Right atrium auricular region (tissue), 2 donors: Measurements from ENCODE around the gene CRYZL1. TPM values are rescaled to one million over a fixed set of nuclear protein-coding genes. Genes with fewer than 3 reads are reported as not detected.
A peak's percentile ranks its signal among the peaks of the same experiment; 100 is the strongest.

Source experiments
- DNase-seq: peaks from one replicate; pipeline ENCODE4 v3.0.0-alpha.2; 2019; ENCODE audit warnings: low spot score
- H3K27ac ChIP-seq, 2 donors: fragments of 200-600 bp; sonication (generic); 1 replicate in 1 of 2; 2 replicates in 1 of 2; pipeline ENCODE4 v1.5.1; 2016 to 2019
- H3K27me3 ChIP-seq, 2 donors: fragments of 200-600 bp; sonication (generic); one replicate each; pipeline versions ENCODE4 v1.5.1 to v1.6.0; 2017 to 2019
- H3K36me3 ChIP-seq: fragments of 200-600 bp; sonication (generic); one replicate; pipeline ENCODE4 v1.5.1; 2016
- H3K4me1 ChIP-seq, 2 donors: fragments of 200-600 bp; sonication (generic); one replicate each; pipeline versions ENCODE4 v1.5.1 to v1.6.0; 2017 to 2019
- H3K4me3 ChIP-seq, 2 donors: fragments of 200-600 bp; sonication (generic); 1 replicate in 1 of 2; 2 replicates in 1 of 2; pipeline ENCODE4 v1.5.1; 2017 to 2019; ENCODE audit warnings: mild to moderate bottlenecking in 1 of 2, moderate library complexity in 1 of 2
- H3K9me3 ChIP-seq, 2 donors: fragments of 200-600 bp; sonication (generic); one replicate each; pipeline ENCODE4 v1.5.1; 2019
- CTCF ChIP-seq, 2 donors: fragments of 200-600 bp; sonication (generic); IDR thresholded peaks; one replicate each; pipeline ENCODE4 v1.5.1; 2019; ENCODE audit warnings: antibody characterized with exemption in 2 of 2
- total RNA-seq, 2 donors: library from RNA; depleted of rRNA; stranded (reverse); fragments of >200 nt; gene quantifications; one replicate each; pipeline ENCODE4 v1.1.0, GENCODE V29; 2016

Gene CRYZL1
- total RNA-seq, 2 donors from 2014 or later = 19.0 to 27.5 TPM

DNA sequence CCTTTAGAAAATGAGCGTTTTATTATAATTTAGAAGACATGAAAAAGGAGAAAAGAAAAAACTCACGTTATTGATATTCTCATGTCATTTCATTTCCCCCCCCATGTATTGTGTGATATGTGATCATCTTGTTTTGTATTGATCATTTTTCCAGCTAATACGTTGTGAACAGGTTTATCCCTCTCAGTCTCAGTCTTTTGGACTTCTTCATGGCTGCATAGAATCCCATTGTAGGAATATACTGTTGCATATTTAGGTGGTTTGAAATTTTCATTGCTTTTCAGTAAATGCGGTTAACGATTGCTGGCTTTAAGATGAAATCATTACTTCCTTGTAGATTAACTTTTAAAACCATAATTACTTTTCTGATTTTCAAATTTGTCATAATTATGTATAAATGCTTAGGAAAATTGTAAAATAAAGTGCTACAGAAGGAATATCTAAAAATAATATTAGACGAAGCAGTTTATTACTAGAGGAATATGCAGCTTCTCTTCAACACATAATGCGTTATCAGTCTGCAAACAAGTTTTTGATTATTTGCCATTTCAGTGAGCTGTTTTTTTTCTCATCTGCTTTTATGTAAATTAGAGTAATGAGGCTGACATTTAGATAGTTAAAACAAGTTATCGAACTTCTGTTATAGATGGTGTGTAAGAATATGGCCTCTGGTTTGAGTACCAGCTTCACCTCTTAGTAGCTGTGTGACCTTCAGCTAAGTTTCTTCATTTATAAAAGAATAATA is 96.9 kb downstream of the CRYZL1 start:
- no peak for DNase-seq
- H3K27ac ChIP-seq = peak overlapping the region in 1 of 2 donors; percentile 99
- no peak for TF ChIP-seq CTCF (IDR thresholded peaks at IDR 0.05)
- no peaks in the 10 kb centered on the region for H3K9me3 ChIP-seq
- peaks cover 0 to 35% of the 10 kb centered on the region in 2 donors for H3K4me1 ChIP-seq
- H3K4me3 ChIP-seq = peak overlapping the region; percentile 78 to 90
- peaks cover 27% of the 10 kb centered on the region for H3K36me3 ChIP-seq
- no peaks in the 10 kb centered on the region for H3K27me3 ChIP-seq

DNA sequence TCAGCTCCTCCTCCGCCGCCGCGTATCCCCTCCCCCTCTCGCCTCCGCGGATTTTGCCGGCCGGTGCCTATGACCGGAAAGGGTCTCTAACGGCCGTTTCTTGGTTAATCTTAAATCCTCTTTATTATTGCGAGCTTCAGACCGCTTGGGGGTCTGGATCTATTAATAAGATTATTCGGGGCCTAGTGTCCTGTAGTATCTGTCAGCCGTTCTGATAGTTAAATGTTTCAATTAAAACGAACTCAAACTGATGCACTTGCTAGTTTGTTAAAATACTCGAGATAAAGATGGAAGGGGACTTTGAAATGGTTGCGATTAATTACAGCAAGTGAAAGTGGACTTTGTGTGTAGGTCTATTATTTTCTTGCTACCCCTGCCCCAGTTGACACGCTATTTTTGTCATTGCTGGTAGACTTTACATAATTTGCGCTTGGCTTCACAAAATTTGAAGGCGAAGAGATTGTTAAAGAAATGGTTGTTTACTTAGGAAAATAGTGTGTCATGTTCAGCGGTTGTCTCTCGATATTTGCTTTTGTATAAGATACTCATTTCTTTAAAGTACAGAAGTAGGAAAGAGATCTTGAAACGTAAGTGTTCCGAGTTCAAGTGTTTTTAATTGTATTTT is 97.9 kb downstream of the CRYZL1 start:
- no peak for TF ChIP-seq CTCF (IDR thresholded peaks at IDR 0.05)
- no peaks in the 10 kb centered on the region for H3K27me3 ChIP-seq
- no peaks in the 10 kb centered on the region for H3K9me3 ChIP-seq
- H3K27ac ChIP-seq = peak overlapping the region; percentile 92 to 99
- H3K4me3 ChIP-seq = peak overlapping the region; percentile 78 to 90
- H3K36me3 ChIP-seq = peaks cover 24% of the 10 kb centered on the region
- DNase-seq = no peak
- H3K4me1 ChIP-seq = peaks cover 0 to 35% of the 10 kb centered on the region in 2 donors

DNA sequence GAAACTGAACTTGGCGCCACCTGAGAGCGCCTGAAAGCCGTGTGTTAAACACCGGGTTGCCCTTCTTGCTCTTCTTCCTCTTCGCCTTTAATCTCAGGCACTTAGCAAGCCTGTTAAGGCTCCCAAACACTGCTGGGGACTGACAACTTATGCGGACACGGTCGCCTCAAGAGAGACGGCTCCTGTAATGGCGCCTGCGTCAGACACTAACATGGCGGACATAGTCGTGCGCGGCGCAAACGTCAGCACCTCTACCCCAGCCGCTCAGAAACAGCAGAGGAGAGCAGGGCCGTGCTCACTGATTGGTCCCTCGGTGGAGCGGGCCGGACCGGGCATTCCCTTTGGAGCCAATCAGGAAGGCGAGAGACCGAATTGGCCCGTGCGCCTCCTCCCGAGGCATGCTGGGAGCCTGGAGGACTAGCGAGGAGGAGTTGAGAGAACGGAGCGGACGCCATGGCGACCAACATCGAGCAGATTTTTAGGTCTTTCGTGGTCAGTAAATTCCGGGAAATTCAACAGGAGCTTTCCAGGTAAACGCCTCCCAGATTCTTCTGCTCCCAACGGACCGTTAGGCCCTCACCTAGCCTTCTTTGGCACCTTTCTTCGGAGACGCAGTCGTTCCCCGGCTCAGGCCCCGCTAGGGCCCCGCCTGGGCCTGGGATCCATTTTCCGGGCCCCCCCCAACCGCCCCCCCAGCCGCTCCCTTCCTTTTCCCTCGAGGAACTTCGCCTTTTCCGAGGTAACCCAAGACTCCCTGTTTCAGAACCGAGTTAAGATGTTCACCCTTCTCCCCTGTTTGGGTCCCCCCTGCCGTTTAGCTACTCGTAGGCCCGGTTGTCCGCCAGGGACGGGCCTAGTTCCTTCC is 98.7 kb downstream of the CRYZL1 start, which contains the start of gene SON:
Gene SON, plus strand, starts transcription at position 399 of the 865 bp plus-strand sequence. Its CDS starts 55 bp downstream, at position 454.
- peak; percentile 100 for DNase-seq
- Histone ChIP-seq H3K27ac (peak within 1 kb of the TSS; percentile 92 to 99), H3K9me3 (no peaks in the 10 kb centered on the region), H3K4me1 (peaks cover 0 to 35% of the 10 kb centered on the region in 2 donors), H3K27me3 (no peaks in the 10 kb centered on the region), H3K4me3 (peak within 1 kb of the TSS; percentile 78 to 90), H3K36me3 (peaks cover 26% of the 10 kb centered on the region)
- TF ChIP-seq CTCF (IDR thresholded peaks at IDR 0.05) = no peak

- peak; percentile 79 for DNase-seq
- H3K9me3 ChIP-seq = no peaks in the 10 kb centered on the region
- peaks cover 0 to 35% of the 10 kb centered on the region in 2 donors for H3K4me1 ChIP-seq
- H3K27ac ChIP-seq = peak within 1 kb of the TSS; percentile 92 to 99
- no peaks in the 10 kb centered on the region for H3K27me3 ChIP-seq
- peaks cover 26% of the 10 kb centered on the region for H3K36me3 ChIP-seq
- no peak for TF ChIP-seq CTCF (IDR thresholded peaks at IDR 0.05)
- peak within 1 kb of the TSS; percentile 78 to 90 for H3K4me3 ChIP-seq
These were observed 99.5 kb downstream of the CRYZL1 start, which contains the start of gene GART for GRCh38 chr21:33541756-33542639. Gene GART, minus strand, starts transcription at chr21:33542117. Its CDS starts 2,802 bp downstream, at chr21:33539315.
